ENCODE data around the gene EIF4G3. TPM values are rescaled to one million over a fixed set of nuclear protein-coding genes. Genes with fewer than 3 reads are reported as not detected.

EIF4G3 gene
- total and polyA plus RNA-seq, 4 donors = 16.5 to 59.8 (median 33.4) TPM

DNA sequence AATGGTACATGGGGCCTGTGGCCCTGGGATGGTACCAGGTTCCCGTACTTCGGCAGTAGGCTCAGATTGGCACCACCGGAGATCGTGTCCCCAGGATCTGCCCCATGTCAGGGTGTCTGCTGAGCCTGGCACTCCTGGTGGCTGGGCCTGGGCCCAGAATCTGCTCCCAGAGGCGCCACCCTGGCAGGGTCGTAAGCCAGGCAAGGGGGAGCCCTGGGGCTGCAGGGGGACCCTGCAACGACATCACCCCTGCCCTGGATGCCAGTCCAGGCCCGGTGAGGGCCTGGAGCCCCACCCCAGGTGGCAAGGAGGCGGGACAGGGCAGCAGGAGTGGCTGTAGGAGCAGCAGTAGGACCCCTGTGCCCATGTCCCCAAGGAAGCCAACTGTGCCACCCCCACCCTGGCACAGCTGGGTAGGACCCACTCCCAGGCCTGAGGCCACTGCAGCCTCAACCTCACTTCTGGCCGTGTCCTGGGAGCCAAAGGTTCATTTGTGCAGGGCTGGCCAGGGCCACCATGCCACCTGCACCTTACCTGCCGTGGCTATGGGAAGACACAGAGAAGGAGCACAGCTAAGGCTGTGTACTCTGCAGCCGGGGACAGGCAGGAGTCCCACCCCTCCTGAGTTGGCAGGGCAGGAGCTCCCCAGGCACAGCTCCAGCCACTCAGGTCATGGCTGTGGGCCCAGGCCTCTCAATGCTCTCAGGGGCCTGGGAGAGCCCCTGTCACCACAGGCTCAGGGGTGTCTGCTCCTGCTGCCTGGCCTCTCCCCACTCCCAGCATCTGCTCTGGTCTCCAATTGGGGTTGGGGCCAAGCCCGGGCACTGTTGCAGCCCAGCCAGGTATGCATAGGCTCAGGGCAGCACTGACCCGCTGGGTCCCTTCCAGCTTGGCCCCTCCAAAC lies 141.7 kb downstream of the EIF4G3 start:
- Histone ChIP-seq H3K9me3 (ENCODE audit: control insufficient read depth in 4 of 4, insufficient read depth in 3 of 4, low read length in 3 of 4) (no peaks in the 10 kb centered on the region), H3K9ac (ENCODE audit: insufficient read depth in 1 of 2, low read length in 2 of 2) (no peak overlapping the region), H3K27me3 (ENCODE audit: control insufficient read depth in 3 of 3, insufficient read depth in 3 of 3, low read length in 2 of 3) (no peaks in the 10 kb centered on the region), H3K27ac (ENCODE audit: low read depth in 1 of 2, low read length in 1 of 2) (no peak overlapping the region), H3K36me3 (ENCODE audit: control insufficient read depth in 4 of 4, insufficient read depth in 4 of 4, low read length in 4 of 4) (no peaks in the 10 kb centered on the region), H3K4me3 (no peak overlapping the region), H3K4me1 (ENCODE audit: control insufficient read depth in 5 of 5, insufficient read depth in 5 of 5, low read length in 5 of 5) (peaks cover 7 to 48% (median 10%) of the 10 kb centered on the region in 5 donors)
- WGBS, 2 donors = 85 to 98% methylated on average over 14 of the region's 14 CpGs
- TF ChIP-seq, protein P1, sequence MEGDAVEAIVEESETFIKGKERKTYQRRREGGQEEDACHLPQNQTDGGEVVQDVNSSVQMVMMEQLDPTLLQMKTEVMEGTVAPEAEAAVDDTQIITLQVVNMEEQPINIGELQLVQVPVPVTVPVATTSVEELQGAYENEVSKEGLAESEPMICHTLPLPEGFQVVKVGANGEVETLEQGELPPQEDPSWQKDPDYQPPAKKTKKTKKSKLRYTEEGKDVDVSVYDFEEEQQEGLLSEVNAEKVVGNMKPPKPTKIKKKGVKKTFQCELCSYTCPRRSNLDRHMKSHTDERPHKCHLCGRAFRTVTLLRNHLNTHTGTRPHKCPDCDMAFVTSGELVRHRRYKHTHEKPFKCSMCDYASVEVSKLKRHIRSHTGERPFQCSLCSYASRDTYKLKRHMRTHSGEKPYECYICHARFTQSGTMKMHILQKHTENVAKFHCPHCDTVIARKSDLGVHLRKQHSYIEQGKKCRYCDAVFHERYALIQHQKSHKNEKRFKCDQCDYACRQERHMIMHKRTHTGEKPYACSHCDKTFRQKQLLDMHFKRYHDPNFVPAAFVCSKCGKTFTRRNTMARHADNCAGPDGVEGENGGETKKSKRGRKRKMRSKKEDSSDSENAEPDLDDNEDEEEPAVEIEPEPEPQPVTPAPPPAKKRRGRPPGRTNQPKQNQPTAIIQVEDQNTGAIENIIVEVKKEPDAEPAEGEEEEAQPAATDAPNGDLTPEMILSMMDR (IDR thresholded peaks at IDR 0.05; ENCODE audit: control extremely low read depth, extremely low read depth) = no peak
- no peak for DNase-seq
- peak; percentile 19 for ATAC-seq (ENCODE audit: insufficient read depth, low FRiP score)

DNA sequence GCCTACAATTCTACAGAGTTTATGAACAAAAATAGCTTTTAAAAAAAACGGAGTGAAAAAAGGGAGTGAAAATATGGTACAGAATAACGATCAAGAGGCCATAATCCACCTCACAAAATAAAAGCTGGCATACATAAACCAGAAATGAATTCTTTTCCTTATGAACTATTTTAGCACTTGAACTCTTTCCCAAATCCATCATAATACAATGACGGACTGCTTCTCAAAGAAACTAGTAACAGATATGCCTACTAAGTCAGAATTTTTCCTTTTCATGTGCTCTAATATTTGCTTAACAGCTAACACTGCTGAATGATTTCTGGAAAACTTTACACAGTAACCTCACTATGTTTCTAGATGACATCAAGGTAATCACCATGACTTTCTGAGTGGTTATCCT lies 144.0 kb downstream of the EIF4G3 start:
- Histone ChIP-seq H3K4me1 (ENCODE audit: control insufficient read depth in 5 of 5, insufficient read depth in 5 of 5, low read length in 5 of 5) (peaks cover 7 to 38% (median 9%) of the 10 kb centered on the region in 5 donors), H3K27me3 (ENCODE audit: control insufficient read depth in 3 of 3, insufficient read depth in 3 of 3, low read length in 2 of 3) (no peaks in the 10 kb centered on the region), H3K9me3 (ENCODE audit: control insufficient read depth in 4 of 4, insufficient read depth in 3 of 4, low read length in 3 of 4) (no peaks in the 10 kb centered on the region), H3K27ac (ENCODE audit: low read depth in 1 of 2, low read length in 1 of 2) (no peak overlapping the region), H3K36me3 (ENCODE audit: control insufficient read depth in 4 of 4, insufficient read depth in 4 of 4, low read length in 4 of 4) (no peaks in the 10 kb centered on the region), H3K4me3 (no peak overlapping the region), H3K9ac (ENCODE audit: insufficient read depth in 1 of 2, low read length in 2 of 2) (no peak overlapping the region)
- TF ChIP-seq, protein P1 (IDR thresholded peaks at IDR 0.05; ENCODE audit: control extremely low read depth, extremely low read depth) = no peak
- DNase-seq (no peak), ATAC-seq (ENCODE audit: insufficient read depth, low FRiP score) (no peak)
- WGBS, 2 donors = 73 to 82% methylated on average over 3 of the region's 3 CpGs

DNA sequence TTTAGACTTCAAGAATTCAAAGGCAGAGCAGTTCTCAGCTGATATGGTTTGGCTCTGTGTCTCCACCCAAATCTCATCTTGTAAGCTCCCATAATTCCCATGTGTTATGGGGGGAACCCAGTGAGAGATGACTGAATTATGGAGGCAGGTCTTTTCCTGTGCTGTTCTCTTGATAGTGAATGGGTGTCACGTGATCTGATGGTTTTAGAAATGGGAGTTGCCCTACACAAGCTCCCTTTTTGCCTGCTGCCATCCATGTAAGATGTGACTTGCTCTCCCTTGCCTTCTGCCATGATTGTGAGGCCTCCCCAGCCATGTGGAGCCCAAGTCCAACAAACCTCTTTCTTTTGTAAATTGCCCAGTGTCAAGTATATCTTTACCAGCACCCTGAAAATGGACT lies 146.5 kb downstream of the EIF4G3 start:
- Histone ChIP-seq H3K4me1 (ENCODE audit: control insufficient read depth in 5 of 5, insufficient read depth in 5 of 5, low read length in 5 of 5) (peaks cover 0 to 24% (median 7%) of the 10 kb centered on the region in 5 donors), H3K27me3 (ENCODE audit: control insufficient read depth in 3 of 3, insufficient read depth in 3 of 3, low read length in 2 of 3) (no peaks in the 10 kb centered on the region), H3K36me3 (ENCODE audit: control insufficient read depth in 4 of 4, insufficient read depth in 4 of 4, low read length in 4 of 4) (no peaks in the 10 kb centered on the region), H3K27ac (ENCODE audit: low read depth in 1 of 2, low read length in 1 of 2) (no peak overlapping the region), H3K9me3 (ENCODE audit: control insufficient read depth in 4 of 4, insufficient read depth in 3 of 4, low read length in 3 of 4) (no peaks in the 10 kb centered on the region), H3K4me3 (no peak overlapping the region), H3K9ac (ENCODE audit: insufficient read depth in 1 of 2, low read length in 2 of 2) (no peak overlapping the region)
- ATAC-seq (ENCODE audit: insufficient read depth, low FRiP score) = no peak
- TF ChIP-seq, protein P1 (IDR thresholded peaks at IDR 0.05; ENCODE audit: control extremely low read depth, extremely low read depth) = no peak
- DNase-seq = no peak
- 94 to 96% methylated on average over 1 of the region's 1 CpG for WGBS, 2 donors
